Neuronal stem cell (in vitro differentiated cells): ENCODE results near the gene LRRIQ1.
A peak's percentile ranks its signal among the peaks of the same experiment; 100 is the strongest.
"Not testable (repeated sequence)": the region's sequence is repeated elsewhere in the genome, so short reads cannot be mapped to it uniquely, and the experiment has no call there.

Experiments used
- DNase-seq: peaks from one replicate; pipeline ENCODE4 v3.0.0-alpha.2; 2013; ENCODE audit warnings: low spot score
- H2AFZ ChIP-seq: one replicate; pipeline ENCODE4 v1.6.1; 2013; ENCODE audit warnings: mild to moderate bottlenecking, low read length, inconsistent platforms
- H2AK5ac ChIP-seq: 2 replicates; pipeline ENCODE4 v1.6.1; 2013; ENCODE audit warnings: low read depth, mild to moderate bottlenecking, inconsistent platforms, low read length, moderate library complexity, mixed read lengths
- H2BK120ac ChIP-seq: 2 replicates; pipeline ENCODE4 v1.6.1; 2013; ENCODE audit warnings: low read depth, mild to moderate bottlenecking, inconsistent platforms, low read length, moderate library complexity, mixed read lengths
- H2BK12ac ChIP-seq: one replicate; pipeline ENCODE4 v1.6.1; 2013; ENCODE audit warnings: low read length, inconsistent platforms
- H2BK15ac ChIP-seq: 2 replicates; pipeline ENCODE4 v1.6.1; 2013; ENCODE audit warnings: mild to moderate bottlenecking, low read length, inconsistent platforms, mixed read lengths
- H2BK5ac ChIP-seq: one replicate; pipeline ENCODE4 v1.6.1; 2013; ENCODE audit warnings: inconsistent platforms, mild to moderate bottlenecking, low read length, moderate library complexity
- H3K14ac ChIP-seq: one replicate; pipeline ENCODE4 v1.6.1; 2013; ENCODE audit warnings: low read length, inconsistent platforms
- H3K18ac ChIP-seq: 2 replicates; pipeline ENCODE4 v1.6.1; 2013; ENCODE audit warnings: low read length, inconsistent platforms
- H3K23ac ChIP-seq: 2 replicates; pipeline ENCODE4 v1.6.1; 2013; ENCODE audit warnings: low read depth, mild to moderate bottlenecking, mixed read lengths, low read length, inconsistent platforms; ENCODE audit not compliant: poor library complexity
- H3K27ac ChIP-seq: replicated peaks from 3 replicates; pipeline ENCODE4 v1.5.1; 2013; ENCODE audit warnings: low read length, inconsistent platforms
- H3K27me3 ChIP-seq, 3 experiments: 2 replicates each; pipeline ENCODE4 v1.6.1; 2013; ENCODE audit warnings: low read length in 3 of 3, mild to moderate bottlenecking in 2 of 3, inconsistent platforms in 1 of 3, low read depth in 1 of 3, mixed read lengths in 1 of 3, moderate library complexity in 1 of 3; ENCODE audit not compliant: control insufficient read depth in 3 of 3, insufficient read depth in 3 of 3
- H3K36me3 ChIP-seq, 2 donors: replicated peaks in 1 of 2; 2 replicates each; pipeline ENCODE4 v1.6.1; 2013; ENCODE audit warnings: low read length in 2 of 2; ENCODE audit not compliant: control insufficient read depth in 2 of 2, insufficient read depth in 2 of 2
- H3K4ac ChIP-seq: 2 replicates; pipeline ENCODE4 v1.6.1; 2013; ENCODE audit warnings: inconsistent platforms, mild to moderate bottlenecking, low read length, moderate library complexity
- H3K4me1 ChIP-seq, 2 donors: 1 replicate in 1 of 2; 2 replicates in 1 of 2; pipeline ENCODE4 v1.6.1; 2013; ENCODE audit warnings: low read length in 2 of 2, low read depth in 1 of 2; ENCODE audit not compliant: control insufficient read depth in 2 of 2, insufficient read depth in 1 of 2
- H3K4me2 ChIP-seq: one replicate; pipeline ENCODE4 v1.6.1; 2013; ENCODE audit warnings: mild to moderate bottlenecking, low read length, inconsistent platforms; ENCODE audit not compliant: insufficient read depth, poor library complexity, severe bottlenecking
- H3K4me3 ChIP-seq, 2 donors: 2 replicates each; pipeline ENCODE4 v1.5.1; 2013; ENCODE audit warnings: low read length in 2 of 2, mild to moderate bottlenecking in 2 of 2, inconsistent platforms in 1 of 2, moderate library complexity in 1 of 2
- H3K79me1 ChIP-seq: one replicate; pipeline ENCODE4 v1.6.1; 2013; ENCODE audit warnings: low read depth, mild to moderate bottlenecking, inconsistent platforms, low read length, moderate library complexity
- H3K9ac ChIP-seq: one replicate; pipeline ENCODE4 v1.6.1; 2013; ENCODE audit warnings: mild to moderate bottlenecking, low read depth, low read length, inconsistent platforms; ENCODE audit not compliant: poor library complexity
- H3K9me3 ChIP-seq, 2 donors: replicated peaks in 1 of 2; 2 replicates each; pipeline versions ENCODE3 to v1.6.1; 2013; ENCODE audit warnings: low read length in 2 of 2, mild to moderate bottlenecking in 2 of 2, inconsistent platforms in 1 of 2, low read depth in 1 of 2, mixed read lengths in 1 of 2, moderate library complexity in 1 of 2; ENCODE audit not compliant: control insufficient read depth in 2 of 2, insufficient read depth in 1 of 2
- H4K8ac ChIP-seq: one replicate; pipeline ENCODE4 v1.6.1; 2013; ENCODE audit warnings: low read depth, mild to moderate bottlenecking, inconsistent platforms, low read length, moderate library complexity
- H4K91ac ChIP-seq: one replicate; pipeline ENCODE4 v1.6.1; 2013; ENCODE audit warnings: low read length, low read depth, mild to moderate bottlenecking, inconsistent platforms; ENCODE audit not compliant: poor library complexity
- WGBS, 2 donors: extraction: QIAGEN DNeasy Blood & Tissue Kit; methylation state at CpG; one replicate each; pipeline ENCODE4 v1.1.7; 2013; ENCODE audit warnings: missing lambda C conversion rate in 2 of 2, mixed read lengths in 1 of 2; ENCODE audit not compliant: insufficient read length in 2 of 2, insufficient replicate concordance in 1 of 2; ENCODE audit errors: extremely low coverage in 2 of 2; 5-methylcytosine and 5-hydroxymethylcytosine counted together

LRRIQ1 gene

GRCh38 chr12:85224339-85224738 is 188.2 kb downstream of the LRRIQ1 start:
- H2BK5ac ChIP-seq, H2AK5ac ChIP-seq, H3K79me1 ChIP-seq, H3K4me2 ChIP-seq, H2BK120ac ChIP-seq, H3K36me3 ChIP-seq, H3K14ac ChIP-seq, H2AFZ ChIP-seq, H4K91ac ChIP-seq, H3K27me3 ChIP-seq, H3K9ac ChIP-seq, H3K4ac ChIP-seq, H3K4me1 ChIP-seq, H3K4me3 ChIP-seq, DNase-seq, H3K18ac ChIP-seq, H2BK15ac ChIP-seq, H4K8ac ChIP-seq, H2BK12ac ChIP-seq, H3K23ac ChIP-seq, H3K27ac ChIP-seq, H3K9me3 ChIP-seq: not testable (repeated sequence)
- no CpG with 5 or more reads among the region's 1 CpG for WGBS, 2 donors

- no peak overlapping the region for H2BK5ac ChIP-seq
- H3K9ac ChIP-seq, result no peak overlapping the region
- H2BK15ac ChIP-seq, result no peak overlapping the region
- no peak overlapping the region for H3K14ac ChIP-seq
- DNase-seq, result no peak
- no peak overlapping the region for H2BK120ac ChIP-seq
- no peaks in the 10 kb centered on the region for H3K36me3 ChIP-seq
- no peak overlapping the region for H2AK5ac ChIP-seq
- H4K91ac ChIP-seq, result no peak overlapping the region
- H4K8ac ChIP-seq, result no peak overlapping the region
- no peak overlapping the region for H3K23ac ChIP-seq
- no peaks in the 10 kb centered on the region for H3K79me1 ChIP-seq
- no peaks in the 10 kb centered on the region for H3K27me3 ChIP-seq
- H2AFZ ChIP-seq, result peak overlapping the region; percentile 68
- no peak overlapping the region for H3K4ac ChIP-seq
- H3K4me2 ChIP-seq, result no peak overlapping the region
- H3K4me1 ChIP-seq, result no peaks in the 10 kb centered on the region
- H3K4me3 ChIP-seq, result no peak overlapping the region
- H3K27ac ChIP-seq, result no peak overlapping the region
- H3K9me3 ChIP-seq, result no peaks in the 10 kb centered on the region
- H2BK12ac ChIP-seq, result no peak overlapping the region
- no CpG with 5 or more reads among the region's 1 CpG for WGBS, 2 donors
- H3K18ac ChIP-seq, result no peak overlapping the region
Observed at GRCh38 chr12:85225501-85225900, 189.3 kb downstream of the LRRIQ1 start.

- Histone ChIP-seq H3K79me1 (no peaks in the 10 kb centered on the region), H3K4me2 (no peak overlapping the region), H3K4me1 (no peaks in the 10 kb centered on the region), H2BK120ac (no peak overlapping the region), H3K36me3 (no peaks in the 10 kb centered on the region), H3K9me3 (peaks cover 2 to 9% of the 10 kb centered on the region in 2 donors), H3K4me3 (no peak overlapping the region), H3K27me3 (no peaks in the 10 kb centered on the region), H4K91ac (no peak overlapping the region), H3K4ac (no peak overlapping the region), H2BK12ac (no peak overlapping the region), H3K14ac (no peak overlapping the region), H2AK5ac (no peak overlapping the region), H2BK5ac (no peak overlapping the region), H3K27ac (no peak overlapping the region), H2AFZ (no peak overlapping the region), H2BK15ac (no peak overlapping the region), H3K9ac (no peak overlapping the region), H3K23ac (no peak overlapping the region), H4K8ac (no peak overlapping the region), H3K18ac (no peak overlapping the region)
- DNase-seq, result no peak
- WGBS, 2 donors, result no CpG with 5 or more reads among the region's 2 CpGs
Observed at GRCh38 chr12:85237327-85237726, 201.2 kb downstream of the LRRIQ1 start.

- Histone ChIP-seq H2BK12ac (no peak overlapping the region), H3K4me3 (no peak overlapping the region), H4K8ac (no peak overlapping the region), H2AFZ (peak overlapping the region; percentile 61), H3K79me1 (no peaks in the 10 kb centered on the region), H4K91ac (no peak overlapping the region), H3K4ac (no peak overlapping the region), H2AK5ac (no peak overlapping the region), H3K36me3 (no peaks in the 10 kb centered on the region), H2BK5ac (no peak overlapping the region), H2BK120ac (no peak overlapping the region), H3K4me2 (no peak overlapping the region), H3K27ac (no peak overlapping the region), H3K27me3 (no peaks in the 10 kb centered on the region), H3K23ac (no peak overlapping the region), H3K9me3 (no peaks in the 10 kb centered on the region), H2BK15ac (no peak overlapping the region), H3K4me1 (no peaks in the 10 kb centered on the region), H3K18ac (no peak overlapping the region), H3K9ac (no peak overlapping the region), H3K14ac (no peak overlapping the region)
- WGBS, 2 donors, result no CpG with 5 or more reads among the region's 3 CpGs
- no peak for DNase-seq
Observed at GRCh38 chr12:85244561-85244960, 208.4 kb downstream of the LRRIQ1 start.
